GM18519 (cell line): ENCODE data around the gene IL1B.
"Not testable (repeated sequence)": the region's sequence is repeated elsewhere in the genome, so short reads cannot be mapped to it uniquely, and the experiment has no call there.

ENCODE experiments used
- ATAC-seq: cut with Tn5 transposase; IDR thresholded peaks from one replicate; pipeline ENCODE4 v1.9.1; 2021; ENCODE audit warnings: mild to moderate bottlenecking, moderate library complexity; ENCODE audit not compliant: unreplicated experiment, low FRiP score

The IL1B gene

DNA sequence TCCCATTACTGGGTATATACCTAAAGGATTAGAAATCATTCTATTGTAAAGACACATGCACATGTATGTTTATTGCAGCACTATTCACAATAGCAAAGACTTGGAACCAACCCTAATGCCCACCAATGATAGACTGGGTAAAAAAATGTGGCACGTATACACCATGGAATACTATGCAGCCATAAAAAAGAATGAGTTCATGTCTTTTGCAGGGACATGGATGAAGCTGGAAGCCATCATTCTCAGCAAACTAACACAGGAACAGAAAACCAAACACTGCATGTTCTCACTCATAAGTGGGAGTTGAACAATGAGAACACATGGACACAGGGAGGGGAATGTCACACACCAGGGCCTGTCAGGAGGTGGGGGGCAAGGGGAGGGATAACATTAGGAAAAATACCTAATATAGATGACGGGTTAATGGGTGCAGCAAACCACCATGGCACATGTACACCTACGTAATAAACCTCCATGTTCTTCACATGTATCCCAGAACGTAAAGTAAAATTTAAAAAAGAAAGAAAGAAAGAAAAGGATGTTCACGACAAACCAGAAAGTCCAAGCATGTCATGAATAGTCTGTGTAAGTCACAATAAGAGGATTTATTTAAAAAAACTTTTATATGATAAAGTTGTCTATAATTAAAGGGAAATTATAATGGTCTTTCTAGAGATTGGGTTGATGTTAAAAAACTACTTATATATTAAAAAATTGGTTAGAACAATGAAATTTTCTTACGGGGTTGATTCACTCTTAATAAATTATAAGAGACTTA, 23.0 kb upstream of the IL1B start:
- ATAC-seq, result not testable (repeated sequence)

DNA sequence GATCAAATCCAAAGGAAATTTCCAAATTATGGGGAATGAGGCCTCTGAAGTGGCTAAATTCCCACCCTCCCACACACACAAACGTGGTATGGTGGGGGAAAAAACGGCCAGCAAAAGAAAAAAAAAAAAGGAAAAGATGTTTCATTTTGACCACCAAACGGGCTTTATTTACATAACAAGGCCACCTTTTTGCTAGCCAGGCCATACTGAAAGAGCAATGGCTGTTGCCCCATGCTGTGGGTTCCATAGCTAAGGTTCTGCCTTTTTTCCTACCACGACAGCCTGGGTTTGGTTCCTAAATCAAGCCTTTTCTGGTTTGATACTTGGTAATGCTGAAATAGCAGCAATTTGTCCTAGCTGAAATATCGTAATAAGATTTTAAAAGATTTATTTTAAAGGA, 14.0 kb upstream of the IL1B start:
- ATAC-seq, result no peak

DNA sequence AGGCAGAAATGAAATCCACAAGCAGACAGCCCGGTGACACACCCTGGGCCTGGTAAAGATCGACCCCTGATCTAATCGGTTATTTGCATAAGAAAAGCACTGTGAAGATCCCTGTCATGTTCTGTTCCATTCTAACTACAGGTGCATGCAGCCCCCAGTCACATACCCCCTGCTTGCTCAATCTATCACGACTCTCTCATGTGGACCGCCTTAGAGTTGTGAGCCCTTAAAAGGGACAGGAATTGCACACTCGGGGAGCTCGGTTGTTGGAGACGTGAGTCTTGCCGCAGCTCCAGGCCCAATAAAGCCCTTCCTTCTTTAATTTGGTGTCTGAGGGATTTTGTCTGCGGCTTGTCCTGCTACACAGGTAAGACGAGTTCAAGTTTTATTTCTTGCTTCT, 13.4 kb upstream of the IL1B start:
- ATAC-seq, result no peak

DNA sequence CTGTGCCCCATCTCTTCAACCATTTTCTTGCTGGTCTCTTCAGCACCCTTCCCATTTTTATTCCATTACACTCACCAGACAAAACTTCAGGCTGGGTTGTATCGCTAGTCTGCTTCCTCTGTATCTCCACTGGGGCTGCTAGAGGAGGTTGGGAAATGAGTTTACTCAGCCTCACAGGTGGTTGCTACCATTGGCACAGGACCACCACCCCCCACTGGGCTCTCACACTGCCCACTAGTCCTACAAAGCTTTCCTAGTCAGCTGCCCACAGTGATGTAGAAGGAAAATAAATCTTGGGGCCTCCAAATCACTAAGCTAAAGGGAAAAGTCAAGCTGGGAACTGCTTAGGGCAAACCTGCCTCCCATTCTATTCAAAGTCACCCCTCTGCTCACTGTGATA, 12.3 kb upstream of the IL1B start:
- ATAC-seq, result no peak

DNA sequence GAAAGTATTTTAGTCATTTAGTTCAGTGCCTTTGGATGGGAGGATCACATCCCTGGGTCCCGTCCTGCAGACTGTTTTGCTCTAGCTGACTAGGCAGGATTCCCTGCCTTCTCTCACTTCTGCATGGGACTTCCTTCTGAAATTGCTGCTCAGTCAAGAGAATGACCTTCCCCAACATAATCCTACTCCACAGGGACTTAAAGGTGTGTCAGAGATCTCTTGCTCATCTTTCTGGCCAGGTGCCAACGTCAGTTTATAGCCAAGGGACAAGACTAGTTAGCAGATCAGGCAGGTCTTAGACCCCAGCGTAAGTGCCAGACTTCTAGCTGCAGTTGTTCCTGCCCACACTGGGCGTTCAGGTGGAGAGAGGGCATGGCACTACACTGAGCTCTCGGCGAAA, 9.5 kb upstream of the IL1B start:
- no peak for ATAC-seq

DNA sequence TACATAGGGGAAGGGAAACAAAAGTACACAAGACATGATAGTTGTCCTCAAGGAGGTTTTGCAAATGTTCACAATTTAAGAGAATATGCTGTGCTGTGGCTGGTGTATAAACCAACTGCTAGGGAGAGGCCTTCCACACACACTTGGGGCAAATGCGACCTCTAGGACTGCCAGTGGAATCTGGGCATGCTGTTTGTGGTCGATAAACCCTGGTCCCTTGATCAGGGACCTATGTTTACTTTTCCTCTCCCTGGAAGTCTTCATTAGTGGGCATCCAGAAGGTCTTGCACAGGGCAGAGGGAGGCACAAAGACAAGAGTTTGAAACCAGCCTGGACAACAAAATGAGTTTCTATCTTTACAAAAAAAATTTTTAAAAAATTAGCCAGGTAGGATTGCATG, 7.3 kb upstream of the IL1B start:
- ATAC-seq, result no peak

DNA sequence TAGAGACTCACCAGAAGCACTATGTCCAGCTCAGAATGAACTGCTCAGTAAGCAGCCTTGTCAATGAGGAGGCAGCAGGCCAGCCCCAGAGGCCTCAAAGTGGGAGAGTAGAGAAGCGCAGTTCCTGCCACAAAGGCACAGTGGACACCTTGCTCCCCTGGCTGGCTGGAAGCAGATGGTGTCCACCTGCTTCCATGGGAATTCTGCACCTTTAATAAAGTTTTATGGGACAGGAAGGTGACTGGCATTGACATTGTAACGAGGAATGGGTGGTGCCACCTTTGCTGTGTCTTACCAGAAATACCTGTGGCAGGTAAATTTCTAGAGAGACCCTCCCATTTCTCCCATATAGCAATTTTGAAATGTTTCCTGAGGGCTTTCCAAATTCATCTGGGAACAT, 6.7 kb upstream of the IL1B start:
- no peak for ATAC-seq

DNA sequence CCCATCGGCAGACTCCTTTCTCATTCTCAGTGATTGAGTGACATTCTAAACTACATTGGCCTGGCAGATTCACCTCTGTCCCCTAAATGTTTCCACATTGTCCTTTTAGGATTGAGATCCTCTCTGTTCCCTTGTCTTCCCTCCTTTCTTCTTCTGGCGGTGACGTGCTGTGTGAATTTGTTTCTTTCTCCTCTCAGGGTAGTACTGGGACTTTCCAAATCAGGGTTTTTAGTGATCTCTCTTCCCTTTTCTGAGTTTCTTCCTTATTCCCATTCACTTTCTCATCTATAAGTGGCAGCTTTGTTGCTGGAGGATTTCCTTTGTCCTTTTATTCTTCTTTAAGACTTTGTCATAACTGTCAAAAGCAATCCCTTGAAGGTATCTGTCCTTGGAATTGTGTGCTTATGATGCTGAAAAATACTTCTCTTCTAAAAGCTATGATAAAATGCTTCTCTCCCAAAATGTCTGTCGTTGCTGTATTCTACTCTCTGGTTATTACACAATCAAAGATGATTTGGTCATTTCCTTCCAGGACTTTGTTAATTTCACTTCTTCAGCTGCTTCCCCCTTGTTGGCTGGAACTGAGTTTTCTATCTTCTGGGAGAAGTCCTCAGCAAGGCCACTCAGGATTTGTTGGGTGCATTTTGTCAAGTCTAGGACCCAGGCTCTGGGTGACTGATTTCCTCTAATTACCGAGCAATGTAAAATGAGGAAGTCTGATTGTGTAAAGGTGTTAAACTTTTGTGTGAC, 4.9 kb upstream of the IL1B start:
- no peak for ATAC-seq

DNA sequence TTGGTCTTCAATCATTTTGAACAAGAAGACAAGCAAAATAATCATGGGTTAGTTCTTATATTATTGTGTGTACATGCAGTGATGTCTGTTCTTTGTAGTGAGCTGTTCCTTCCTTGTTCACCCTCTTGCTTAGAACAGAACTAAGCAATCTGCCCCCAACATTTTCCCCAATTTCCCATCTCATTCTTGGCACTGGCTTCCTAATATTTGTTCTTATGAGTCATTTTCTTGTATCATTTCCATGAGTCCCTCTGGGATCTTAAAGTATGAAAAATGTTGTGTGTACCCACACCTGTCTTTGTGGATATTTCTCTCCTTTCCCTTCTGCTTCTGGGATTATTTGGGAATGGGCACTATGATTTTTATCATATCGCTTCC, 3.5 kb upstream of the IL1B start:
- ATAC-seq, result no peak

DNA sequence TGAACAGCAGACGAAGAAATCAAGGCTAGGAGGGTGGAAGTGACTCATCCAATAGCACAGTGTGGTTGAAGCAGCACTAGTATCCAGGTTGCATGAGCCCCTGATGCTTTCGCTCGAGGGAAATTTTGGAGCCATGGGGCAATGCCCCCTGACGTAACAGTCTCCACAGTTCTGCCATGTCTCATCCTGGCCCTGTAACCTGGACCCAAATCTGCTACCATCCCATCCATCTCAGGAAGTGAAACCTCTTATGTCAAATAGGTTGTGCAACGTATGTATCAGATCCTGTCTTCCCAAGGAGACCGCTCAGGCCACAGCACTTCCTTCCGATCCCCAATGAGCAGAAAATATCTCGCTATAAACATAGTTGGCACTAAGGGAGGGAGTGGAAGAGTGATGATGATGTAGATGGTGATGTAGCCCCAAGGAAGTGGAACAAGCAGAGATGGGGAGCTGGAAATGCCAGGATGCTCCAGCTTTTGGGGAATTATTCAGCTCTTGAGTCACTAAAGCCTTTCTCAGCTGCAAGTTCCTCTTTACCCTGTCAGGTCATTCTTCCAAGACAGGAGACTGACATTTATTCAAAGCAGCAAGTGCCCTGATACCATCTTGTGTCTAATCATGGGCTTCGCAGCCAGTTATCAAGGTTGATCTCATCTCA, 3.0 kb upstream of the IL1B start:
- ATAC-seq, result no peak

DNA sequence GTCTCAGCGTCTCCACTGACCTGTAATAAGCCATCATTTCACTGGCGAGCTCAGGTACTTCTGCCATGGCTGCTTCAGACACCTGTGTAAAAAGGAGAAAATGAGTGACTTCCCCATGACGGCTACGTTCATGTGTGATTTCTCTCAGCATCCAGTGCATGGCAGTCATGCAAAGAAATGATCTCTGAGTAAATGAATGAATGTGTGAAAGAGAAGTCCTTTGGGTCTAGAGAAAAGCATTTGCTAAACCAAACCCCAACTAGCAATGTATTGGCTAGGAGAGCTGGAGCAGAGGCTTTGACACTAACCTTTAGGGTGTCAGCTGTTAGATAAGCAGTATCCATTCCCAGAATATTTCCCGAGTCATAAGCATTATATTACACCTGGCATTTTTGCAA, 417 bp downstream of the IL1B start:
- ATAC-seq, result no peak

DNA sequence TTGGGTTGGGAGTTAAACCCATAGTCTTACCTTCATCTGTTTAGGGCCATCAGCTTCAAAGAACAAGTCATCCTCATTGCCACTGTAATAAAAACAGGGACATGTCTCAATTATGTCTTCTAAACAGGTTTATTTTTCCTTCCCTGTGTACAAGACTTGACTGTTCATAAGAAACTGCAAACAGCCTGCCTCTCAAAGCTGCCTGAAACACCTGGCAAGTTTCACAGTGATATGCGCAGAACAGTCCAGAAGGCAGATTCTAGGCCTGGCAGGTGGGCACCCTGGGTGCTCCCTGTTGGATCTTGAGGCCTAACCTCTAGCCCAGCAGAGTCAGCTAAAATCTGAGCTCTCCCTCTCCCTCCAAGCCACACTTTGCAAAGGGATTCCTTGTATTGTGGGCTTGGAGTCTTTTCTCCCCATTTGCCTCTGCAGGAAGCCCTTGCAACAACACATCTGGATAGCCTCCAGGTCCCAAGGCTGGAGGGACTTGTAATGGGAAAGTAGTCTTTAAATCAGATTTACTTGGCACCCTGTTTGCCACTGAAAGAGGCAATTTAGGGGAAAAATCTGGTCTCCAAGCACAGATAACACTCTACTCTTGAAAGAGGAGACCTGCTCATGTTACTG, 930 bp downstream of the IL1B start:
- no peak for ATAC-seq

DNA sequence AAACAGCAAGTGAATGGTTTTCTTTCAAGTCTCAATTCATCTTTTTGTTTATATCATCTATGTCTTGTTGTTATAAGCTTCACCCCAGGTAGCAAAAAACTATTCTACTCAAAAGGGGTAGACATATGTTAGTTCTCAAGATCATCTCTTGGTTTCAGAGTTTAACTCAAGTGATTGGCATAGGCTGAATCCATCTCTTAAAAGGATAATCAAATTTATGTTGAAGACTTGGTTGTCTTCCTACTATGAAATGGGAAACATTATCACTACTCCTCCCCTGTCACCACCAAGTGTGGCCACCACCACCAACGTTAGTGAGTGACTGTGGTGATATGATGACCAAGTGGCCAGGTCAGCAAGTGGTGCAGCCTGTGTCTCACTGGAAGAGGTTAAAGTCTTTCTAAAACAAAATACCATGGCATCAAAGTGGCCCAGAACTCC, 1.5 kb downstream of the IL1B start:
- no peak for ATAC-seq

DNA sequence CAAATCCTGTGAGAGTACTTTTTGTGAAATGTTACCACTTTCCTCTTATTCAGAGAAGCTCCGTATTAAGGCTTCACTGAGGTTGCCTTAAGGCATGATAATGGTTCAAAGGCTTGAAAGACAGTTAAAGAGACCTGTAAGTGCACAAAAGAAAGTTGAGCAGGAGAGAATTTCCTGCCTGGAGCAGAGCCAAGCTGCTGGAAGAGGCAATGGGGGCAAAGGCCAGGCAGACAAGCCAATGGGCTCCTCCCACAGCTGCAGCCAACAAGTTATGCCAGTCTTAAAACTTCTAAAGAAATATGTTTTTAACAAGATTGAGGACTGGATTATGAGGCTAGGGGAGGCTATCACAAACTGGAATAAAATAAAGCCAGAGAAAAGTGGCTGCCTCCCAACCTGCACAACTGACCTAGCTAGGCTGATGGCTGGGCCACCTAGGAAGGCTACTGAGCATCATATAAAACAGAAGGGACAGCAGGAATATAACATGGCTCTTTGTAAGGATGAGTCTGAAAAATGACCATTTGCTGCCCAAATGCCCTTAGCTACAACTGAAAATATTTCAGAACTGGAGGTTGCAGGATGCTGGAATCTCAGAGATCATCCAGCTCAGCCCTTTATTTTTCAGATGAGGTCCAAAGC, 2.1 kb downstream of the IL1B start:
- no peak for ATAC-seq

DNA sequence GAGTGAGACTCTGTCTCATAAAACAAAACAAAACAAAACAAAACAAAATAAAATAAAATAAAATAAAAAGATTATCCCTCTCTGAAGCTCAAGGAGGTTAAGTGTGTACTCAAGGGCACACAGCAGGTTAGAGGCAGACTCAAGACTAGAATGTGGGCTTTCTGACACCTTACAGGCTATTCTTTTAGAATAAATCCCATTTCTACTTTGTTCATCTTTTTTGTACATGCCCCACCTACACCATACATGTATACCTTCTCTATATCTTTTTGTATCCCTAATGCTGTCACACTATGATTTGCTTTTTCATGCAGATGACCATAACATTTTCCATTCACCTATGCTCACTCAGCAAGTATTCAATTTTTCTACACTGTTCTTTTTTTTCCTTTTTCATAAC, 2.6 kb downstream of the IL1B start:
- no peak for ATAC-seq

DNA sequence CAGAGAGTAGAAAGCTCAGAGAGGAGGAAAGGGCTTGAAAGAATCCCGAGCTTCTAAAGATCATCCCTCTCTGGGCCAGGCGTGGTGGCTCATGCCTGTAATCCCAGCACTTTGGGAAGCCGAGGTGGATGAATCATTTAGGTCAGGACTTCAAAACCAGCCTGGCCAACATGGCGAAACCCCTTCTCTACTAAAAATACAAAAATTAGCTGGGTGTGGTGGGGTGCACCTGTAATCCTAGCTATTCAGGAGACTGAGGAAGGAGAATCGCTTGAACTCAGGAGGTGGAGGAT, 3.0 kb downstream of the IL1B start:
- ATAC-seq, result not testable (repeated sequence)

DNA sequence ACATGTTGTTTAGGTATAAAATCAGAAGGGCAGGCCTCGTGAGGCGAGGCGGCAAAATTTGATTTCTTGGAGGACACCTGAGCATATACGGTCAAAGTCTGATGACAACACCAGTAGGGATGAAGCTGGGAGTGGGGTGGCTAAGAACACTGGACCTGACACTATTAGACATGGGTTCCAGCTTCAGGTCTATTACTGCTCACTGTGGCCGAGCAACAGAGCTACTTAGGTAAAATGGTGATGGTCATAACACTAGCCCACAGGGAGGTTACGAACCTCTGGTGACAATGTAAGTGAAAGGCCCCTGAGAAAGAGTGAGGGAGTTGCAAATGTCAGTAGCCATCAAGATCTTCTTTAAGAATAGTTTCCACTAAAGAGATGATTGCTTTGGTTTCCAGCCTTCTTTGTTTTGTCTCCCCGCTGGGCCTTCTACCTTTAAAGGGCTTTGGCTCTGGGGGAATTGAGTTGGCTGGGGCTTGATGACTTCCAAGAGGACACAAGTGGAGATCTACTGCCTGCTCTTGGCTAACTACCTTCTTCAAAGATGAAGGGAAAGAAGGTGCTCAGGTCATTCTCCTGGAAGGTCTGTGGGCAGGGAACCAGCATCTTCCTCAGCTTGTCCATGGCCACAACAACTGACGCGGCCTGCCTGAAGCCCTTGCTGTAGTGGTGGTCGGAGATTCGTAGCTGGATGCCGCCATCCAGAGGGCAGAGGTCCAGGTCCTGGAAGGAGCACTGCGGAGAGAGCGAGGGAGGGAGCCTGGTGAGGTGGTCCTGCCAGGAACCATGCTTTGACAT, 3.5 kb downstream of the IL1B start:
- ATAC-seq, result no peak

DNA sequence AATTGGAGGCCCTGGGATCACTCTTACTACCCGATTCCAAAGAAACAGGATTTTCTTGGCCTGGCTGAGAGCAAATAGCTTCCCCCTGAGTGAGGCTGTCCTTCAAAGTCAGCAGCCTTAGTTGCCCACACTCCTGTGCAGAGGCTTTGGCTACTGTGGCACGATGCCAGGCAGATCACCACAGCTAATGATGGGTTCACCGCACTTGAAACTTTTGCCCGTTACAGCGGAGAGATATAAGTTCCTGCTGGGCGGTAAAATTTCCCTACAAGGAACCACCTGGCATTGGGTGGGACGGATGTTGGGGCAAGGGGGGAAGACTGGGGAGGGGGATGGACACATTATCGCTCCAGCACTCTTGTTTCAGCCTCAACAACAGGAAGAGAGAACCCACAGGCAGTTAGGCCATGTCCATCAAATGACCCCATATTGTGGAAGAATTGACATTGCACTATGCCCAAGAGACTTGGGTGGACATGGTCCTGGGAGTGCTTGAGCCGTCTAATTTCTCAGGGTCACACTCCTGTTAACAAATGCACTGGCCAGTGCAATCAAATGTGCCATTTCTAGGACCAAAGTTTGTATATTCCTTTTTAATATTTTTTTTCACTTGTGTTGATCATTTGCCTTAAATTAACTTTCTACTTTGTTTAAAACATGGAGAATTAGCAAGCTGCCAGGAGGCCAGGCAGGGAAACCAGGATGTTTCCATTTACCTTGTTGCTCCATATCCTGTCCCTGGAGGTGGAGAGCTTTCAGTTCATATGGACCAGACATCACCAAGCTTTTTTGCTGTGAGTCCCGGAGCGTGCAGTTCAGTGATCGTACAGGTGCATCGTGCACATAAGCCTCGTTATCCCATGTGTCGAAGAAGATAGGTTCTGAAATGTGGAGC, 4.4 kb downstream of the IL1B start:
- no peak for ATAC-seq

DNA sequence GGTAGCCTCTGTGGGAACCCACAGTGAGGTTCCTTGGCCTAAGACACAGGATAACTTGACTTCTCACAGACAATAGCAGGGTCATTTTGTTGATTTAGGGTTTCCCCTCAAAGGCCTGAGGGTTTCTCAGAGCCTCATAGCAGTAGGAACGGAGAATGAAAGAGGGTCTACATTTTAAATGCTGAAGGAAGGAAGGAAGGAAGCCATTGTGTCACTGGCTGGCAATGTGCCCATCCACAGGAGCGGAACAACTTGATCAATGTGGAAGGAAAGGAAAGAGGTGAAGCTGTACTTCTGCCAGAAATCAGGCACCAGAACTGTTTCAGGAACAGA, 5.1 kb downstream of the IL1B start:
- no peak for ATAC-seq
